OCI-LY7 (cell line): ENCODE results near the gene MATK. TPM values are rescaled to one million over a fixed set of nuclear protein-coding genes. Genes with fewer than 3 reads are reported as not detected.

ENCODE experiments used
- BruUV-seq: library from RNA; stranded (reverse); fragments of 400-500 nt; replicated peaks from 2 replicates; lab custom pipeline; 2021; lab: Mats Ljungman, UMichigan
- CTCF ChIA-PET: fragments of 300-600 bp; sonication (Branson Sonifier 250); formaldehyde crosslinking; loops from one replicate; lab custom pipeline; 2022; ENCODE audit warnings: antibody characterized with exemption; ENCODE audit not compliant: unreplicated experiment; lab: Charles Lee
- POLR2A ChIA-PET: fragments of 300-600 bp; sonication (Branson Sonifier 250); formaldehyde crosslinking; loops from one replicate; lab custom pipeline; 2022; ENCODE audit warnings: antibody characterized with exemption; lab: Charles Lee
- DNase-seq: peaks from one replicate; pipeline ENCODE4 v3.0.0-alpha.2; 2015; ENCODE audit warnings: low spot score
- H2AFZ ChIP-seq: fragments of 200-600 bp; sonication (generic), shearing (Covaris generic); 2 replicates; pipeline ENCODE4 v1.6.1; 2014; ENCODE audit warnings: mild to moderate bottlenecking, antibody characterized with exemption, low read length, moderate library complexity
- H3K27ac ChIP-seq: fragments of 200-600 bp; sonication (generic); 2 replicates; pipeline ENCODE4 v1.5.1; 2014; ENCODE audit warnings: mixed run types, low read depth, mild to moderate bottlenecking, moderate library complexity, low read length, inconsistent platforms; ENCODE audit not compliant: poor library complexity, severe bottlenecking
- H3K36me3 ChIP-seq: fragments of 200-600 bp; sonication (generic); 2 replicates; pipeline ENCODE4 v1.6.1; 2014; ENCODE audit warnings: mild to moderate bottlenecking, antibody characterized with exemption, low read length, moderate library complexity, mixed read lengths; ENCODE audit not compliant: insufficient read depth
- H3K4me1 ChIP-seq: fragments of 200-600 bp; sonication (generic); 2 replicates; pipeline ENCODE4 v1.5.1; 2014; ENCODE audit warnings: mild to moderate bottlenecking, low read length; ENCODE audit not compliant: insufficient read depth, poor library complexity, severe bottlenecking
- H3K4me2 ChIP-seq: fragments of 200-600 bp; sonication (generic); 2 replicates; pipeline ENCODE4 v1.6.1; 2014; ENCODE audit warnings: mild to moderate bottlenecking, low read length
- H3K4me3 ChIP-seq: fragments of 200-600 bp; sonication (generic); 2 replicates; pipeline ENCODE4 v1.5.1; 2014; ENCODE audit warnings: mild to moderate bottlenecking, low read depth, low read length; ENCODE audit not compliant: poor library complexity, severe bottlenecking
- H3K79me2 ChIP-seq: fragments of 200-600 bp; sonication (generic); 2 replicates; pipeline ENCODE4 v1.6.1; 2016; ENCODE audit warnings: low read depth, mild to moderate bottlenecking, low read length, moderate library complexity, mixed read lengths; ENCODE audit not compliant: insufficient read depth
- H3K9me2 ChIP-seq: fragments of 200-600 bp; sonication (generic); 2 replicates; pipeline ENCODE4 v1.6.1; 2016; ENCODE audit warnings: mild to moderate bottlenecking, low read length, mixed read lengths; ENCODE audit not compliant: insufficient read depth
- H3K9me3 ChIP-seq: fragments of 200-600 bp; sonication (generic); 2 replicates; pipeline ENCODE4 v1.6.1; 2014; ENCODE audit warnings: mild to moderate bottlenecking, mixed run types, low read length, mixed read lengths
- H4K20me1 ChIP-seq: fragments of 200-600 bp; sonication (generic); 2 replicates; pipeline ENCODE4 v1.6.1; 2014; ENCODE audit warnings: mild to moderate bottlenecking, antibody characterized with exemption, low read length, moderate library complexity, mixed read lengths; ENCODE audit not compliant: insufficient read depth
- EZH2phosphoT487 ChIP-seq: fragments of 200-600 bp; sonication (generic); IDR thresholded peaks from 2 replicates; pipeline ENCODE4 v1.6.1; 2018; ENCODE audit warnings: low read depth, borderline replicate concordance, mild to moderate bottlenecking, mixed run types, antibody characterized with exemption, low read length, moderate library complexity, mixed read lengths
- intact Hi-C: fragments of 100-400 bp; cut with micrococcal nuclease; formaldehyde crosslinking; loops from one replicate; pipeline ENCODE4 v1.10.0; 2022; ENCODE audit not compliant: unreplicated experiment
- total RNA-seq, 2 experiments: library from RNA; depleted of rRNA in 1 of 2; stranded (reverse); fragments of >200 nt in 1 of 2; shearing (Covaris generic) in 1 of 2; gene quantifications; 2 replicates each; pipeline ENCODE4 v1.2.3, GENCODE V29; 2014 to 2022
- TF ChIP-seq, protein P1 (sequence below): fragments of 200-600 bp; sonication (generic); conservative IDR thresholded peaks from 2 replicates; pipeline ENCODE4 v1.5.1; 2014; ENCODE audit warnings: mild to moderate bottlenecking, antibody characterized with exemption, low read length, moderate library complexity, mixed read lengths

Gene MATK
- total RNA-seq, 2 experiments from 2014 or later, result not detected

GRCh38 chr19:3805859-3806258 is 19.7 kb upstream of the MATK start:
- TF ChIP-seq EZH2phosphoT487, result no peak
- TF ChIP-seq, protein P1, sequence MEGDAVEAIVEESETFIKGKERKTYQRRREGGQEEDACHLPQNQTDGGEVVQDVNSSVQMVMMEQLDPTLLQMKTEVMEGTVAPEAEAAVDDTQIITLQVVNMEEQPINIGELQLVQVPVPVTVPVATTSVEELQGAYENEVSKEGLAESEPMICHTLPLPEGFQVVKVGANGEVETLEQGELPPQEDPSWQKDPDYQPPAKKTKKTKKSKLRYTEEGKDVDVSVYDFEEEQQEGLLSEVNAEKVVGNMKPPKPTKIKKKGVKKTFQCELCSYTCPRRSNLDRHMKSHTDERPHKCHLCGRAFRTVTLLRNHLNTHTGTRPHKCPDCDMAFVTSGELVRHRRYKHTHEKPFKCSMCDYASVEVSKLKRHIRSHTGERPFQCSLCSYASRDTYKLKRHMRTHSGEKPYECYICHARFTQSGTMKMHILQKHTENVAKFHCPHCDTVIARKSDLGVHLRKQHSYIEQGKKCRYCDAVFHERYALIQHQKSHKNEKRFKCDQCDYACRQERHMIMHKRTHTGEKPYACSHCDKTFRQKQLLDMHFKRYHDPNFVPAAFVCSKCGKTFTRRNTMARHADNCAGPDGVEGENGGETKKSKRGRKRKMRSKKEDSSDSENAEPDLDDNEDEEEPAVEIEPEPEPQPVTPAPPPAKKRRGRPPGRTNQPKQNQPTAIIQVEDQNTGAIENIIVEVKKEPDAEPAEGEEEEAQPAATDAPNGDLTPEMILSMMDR, result no peak
- no peaks in the 10 kb centered on the region for H3K9me2 ChIP-seq
- no peaks in the 10 kb centered on the region for H3K36me3 ChIP-seq
- BruUV-seq, result no TSS peak
- H4K20me1 ChIP-seq, result no peaks in the 10 kb centered on the region
- H2AFZ ChIP-seq, result no peak overlapping the region
- no peak for DNase-seq
- H3K27ac ChIP-seq, result no peak overlapping the region
- ChIA-PET CTCF (no interaction called here), POLR2A (no interaction called here)
- H3K9me3 ChIP-seq, result no peaks in the 10 kb centered on the region
- intact Hi-C loops, result no loop called here
- H3K4me3 ChIP-seq, result no peak overlapping the region
- H3K4me2 ChIP-seq, result no peak overlapping the region
- no peaks in the 10 kb centered on the region for H3K79me2 ChIP-seq
- peaks cover 11% of the 10 kb centered on the region for H3K4me1 ChIP-seq

DNA sequence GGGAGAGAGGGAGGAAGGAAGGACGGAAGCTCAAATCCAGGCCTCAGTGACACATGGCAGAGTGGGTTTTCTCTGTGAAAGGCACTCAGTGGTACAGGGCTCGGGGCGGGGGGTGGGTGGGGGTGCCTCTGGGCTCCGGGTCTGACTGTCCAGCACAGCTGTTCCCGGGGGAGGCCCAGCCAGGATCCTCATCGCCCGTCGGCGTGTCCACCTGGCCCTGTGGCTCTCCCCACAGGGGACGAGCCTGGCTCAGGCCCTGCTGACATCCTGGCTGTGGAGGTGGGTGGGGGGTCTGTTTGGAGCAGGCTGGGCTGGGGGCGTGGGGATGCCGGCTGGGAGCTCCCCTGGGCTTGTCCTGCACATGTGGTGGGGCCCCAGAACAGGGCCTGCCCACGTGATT is 18.2 kb upstream of the MATK start:
- ChIA-PET POLR2A (no interaction called here), CTCF (no interaction called here)
- Histone ChIP-seq H3K4me3 (no peak overlapping the region), H3K9me3 (no peaks in the 10 kb centered on the region), H3K4me1 (no peaks in the 10 kb centered on the region), H2AFZ (no peak overlapping the region), H3K4me2 (no peak overlapping the region), H3K9me2 (no peaks in the 10 kb centered on the region), H3K27ac (no peak overlapping the region), H3K36me3 (no peaks in the 10 kb centered on the region), H4K20me1 (no peaks in the 10 kb centered on the region), H3K79me2 (no peaks in the 10 kb centered on the region)
- BruUV-seq, result no TSS peak
- TF ChIP-seq, protein P1, result no peak
- TF ChIP-seq EZH2phosphoT487, result no peak
- DNase-seq, result no peak
- intact Hi-C loops, result no loop called here

DNA sequence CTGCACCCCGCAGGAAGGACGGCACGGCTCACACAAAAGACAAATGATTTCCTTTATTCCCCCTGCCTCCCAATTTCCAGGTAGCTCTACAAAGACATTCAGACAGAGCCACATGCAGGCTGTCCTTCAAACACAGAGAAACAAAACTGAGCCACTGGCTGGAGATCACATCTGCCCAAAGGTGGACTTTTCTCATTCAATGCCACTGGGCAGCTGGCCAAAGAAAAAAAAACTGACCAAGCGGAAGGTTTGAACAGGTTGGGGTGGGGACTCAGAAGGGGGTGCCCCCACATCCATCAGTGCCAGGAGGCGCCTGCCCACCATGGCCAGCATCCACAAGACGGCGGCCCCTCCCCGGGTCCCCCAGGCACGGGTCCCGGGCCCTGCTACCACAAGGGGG is 17.8 kb upstream of the MATK start:
- H3K27ac ChIP-seq, result no peak overlapping the region
- H3K4me1 ChIP-seq, result no peaks in the 10 kb centered on the region
- intact Hi-C loops, result no loop called here
- BruUV-seq, result no TSS peak
- no peaks in the 10 kb centered on the region for H3K9me2 ChIP-seq
- POLR2A ChIA-PET, result no interaction called here
- DNase-seq, result no peak
- H4K20me1 ChIP-seq, result no peaks in the 10 kb centered on the region
- no peak overlapping the region for H3K4me2 ChIP-seq
- no peak for TF ChIP-seq EZH2phosphoT487
- TF ChIP-seq, protein P1, result no peak
- CTCF ChIA-PET, result no interaction called here
- H3K9me3 ChIP-seq, result no peaks in the 10 kb centered on the region
- no peak overlapping the region for H3K4me3 ChIP-seq
- H3K36me3 ChIP-seq, result no peaks in the 10 kb centered on the region
- H3K79me2 ChIP-seq, result no peaks in the 10 kb centered on the region
- no peak overlapping the region for H2AFZ ChIP-seq
